Parathyroid adenoma (tissue), 2 donors: ENCODE measurements around the gene ARHGEF6.

Experiments used
- H2AFZ ChIP-seq: fragments of 300-600 bp; sonication (generic); one replicate; pipeline ENCODE4 v1.7.0; 2017; ENCODE audit warnings: antibody characterized with exemption, mild to moderate bottlenecking
- H3K27ac ChIP-seq: fragments of 300-600 bp; sonication (generic); one replicate; pipeline ENCODE4 v1.7.0; 2017
- H3K27me3 ChIP-seq: fragments of 300-600 bp; sonication (generic); one replicate; pipeline ENCODE4 v1.7.0; 2017; ENCODE audit warnings: low read length; ENCODE audit not compliant: control insufficient read depth, insufficient read depth
- H3K36me3 ChIP-seq: fragments of 300-600 bp; sonication (generic); one replicate; pipeline ENCODE4 v1.7.0; 2017; ENCODE audit warnings: low read length; ENCODE audit not compliant: control insufficient read depth, insufficient read depth
- H3K4me1 ChIP-seq: fragments of 300-600 bp; sonication (generic); one replicate; pipeline ENCODE4 v1.7.0; 2017; ENCODE audit warnings: control low read depth
- H3K4me2 ChIP-seq: fragments of 300-600 bp; sonication (generic); one replicate; pipeline ENCODE4 v1.7.0; 2017; ENCODE audit warnings: low read length
- H3K4me3 ChIP-seq: fragments of 300-600 bp; sonication (generic); one replicate; pipeline ENCODE4 v1.7.0; 2017; ENCODE audit warnings: low read depth, low read length
- H3K79me2 ChIP-seq: fragments of 300-600 bp; sonication (generic); one replicate; pipeline ENCODE4 v1.7.0; 2017; ENCODE audit warnings: control low read depth
- H3K9ac ChIP-seq: fragments of 300-600 bp; sonication (generic); one replicate; pipeline ENCODE4 v1.7.0; 2017; ENCODE audit warnings: mild to moderate bottlenecking
- H3K9me3 ChIP-seq: fragments of 300-600 bp; sonication (generic); one replicate; pipeline ENCODE4 v1.7.0; 2017; ENCODE audit warnings: low read length; ENCODE audit not compliant: control insufficient read depth
- CTCF ChIP-seq: fragments of 300-600 bp; sonication (generic); IDR thresholded peaks from one replicate; pipeline ENCODE4 v1.7.0; 2017; ENCODE audit warnings: antibody characterized with exemption, mild to moderate bottlenecking
- donor health status: primary hyperparathyroidism.

The ARHGEF6 gene

GRCh38 chrX:136626891-136627290, 153.8 kb downstream of the ARHGEF6 start:
- no peak overlapping the region for H3K9ac ChIP-seq
- no peaks in the 10 kb centered on the region for H3K4me1 ChIP-seq
- H2AFZ ChIP-seq: no peak overlapping the region
- no peaks in the 10 kb centered on the region for H3K9me3 ChIP-seq
- H3K27ac ChIP-seq: no peak overlapping the region
- no peaks in the 10 kb centered on the region for H3K27me3 ChIP-seq
- TF ChIP-seq CTCF: no peak
- H3K36me3 ChIP-seq: no peaks in the 10 kb centered on the region
- no peak overlapping the region for H3K4me2 ChIP-seq
- no peaks in the 10 kb centered on the region for H3K79me2 ChIP-seq
- no peak overlapping the region for H3K4me3 ChIP-seq

- no peak overlapping the region for H3K27ac ChIP-seq
- H3K9ac ChIP-seq: no peak overlapping the region
These were observed 154.5 kb downstream of the ARHGEF6 start for GRCh38 chrX:136626237-136626636.

GRCh38 chrX:136625246-136625645, 155.5 kb downstream of the ARHGEF6 start:
- Histone ChIP-seq H3K36me3 (no peaks in the 10 kb centered on the region), H3K4me1 (no peaks in the 10 kb centered on the region), H3K27me3 (no peaks in the 10 kb centered on the region), H3K4me3 (no peak overlapping the region), H3K9ac (no peak overlapping the region), H3K9me3 (no peaks in the 10 kb centered on the region), H3K4me2 (no peak overlapping the region), H3K79me2 (no peaks in the 10 kb centered on the region), H3K27ac (no peak overlapping the region), H2AFZ (no peak overlapping the region)
- no peak for TF ChIP-seq CTCF

More at GRCh38 chrX:136626237-136626636, 154.5 kb downstream of the ARHGEF6 start:
- no peaks in the 10 kb centered on the region for H3K9me3 ChIP-seq
- no peak overlapping the region for H3K4me3 ChIP-seq
- no peaks in the 10 kb centered on the region for H3K79me2 ChIP-seq
- no peaks in the 10 kb centered on the region for H3K36me3 ChIP-seq
- TF ChIP-seq CTCF: no peak
- H3K4me1 ChIP-seq: no peaks in the 10 kb centered on the region
- no peaks in the 10 kb centered on the region for H3K27me3 ChIP-seq
- no peak overlapping the region for H2AFZ ChIP-seq
- H3K4me2 ChIP-seq: no peak overlapping the region

GRCh38 chrX:136623396-136623795, 157.3 kb downstream of the ARHGEF6 start:
- Histone ChIP-seq H3K4me2 (no peak overlapping the region), H3K9ac (no peak overlapping the region), H3K36me3 (no peaks in the 10 kb centered on the region), H3K79me2 (no peaks in the 10 kb centered on the region), H3K9me3 (no peaks in the 10 kb centered on the region), H3K27ac (no peak overlapping the region), H3K4me1 (no peaks in the 10 kb centered on the region), H3K27me3 (no peaks in the 10 kb centered on the region), H3K4me3 (no peak overlapping the region), H2AFZ (no peak overlapping the region)
- no peak for TF ChIP-seq CTCF

GRCh38 chrX:136622568-136622967, 158.2 kb downstream of the ARHGEF6 start:
- Histone ChIP-seq H2AFZ (no peak overlapping the region), H3K27ac (no peak overlapping the region), H3K9ac (no peak overlapping the region), H3K9me3 (no peaks in the 10 kb centered on the region), H3K36me3 (no peaks in the 10 kb centered on the region), H3K4me2 (no peak overlapping the region), H3K27me3 (no peaks in the 10 kb centered on the region), H3K4me3 (no peak overlapping the region), H3K4me1 (no peaks in the 10 kb centered on the region), H3K79me2 (no peaks in the 10 kb centered on the region)
- TF ChIP-seq CTCF: no peak
